Astrocyte of the cerebellum (primary cell): Measurements from ENCODE around the gene LIF.
"Not testable (repeated sequence)": the region's sequence is repeated elsewhere in the genome, so short reads cannot be mapped to it uniquely, and the experiment has no call there.

Experiments
- DNase-seq: peaks from one replicate; pipeline ENCODE4 v3.0.0-alpha.2; 2011; ENCODE audit warnings: low read depth
- H3K4me3 ChIP-seq: 2 replicates; pipeline ENCODE4 v1.5.1; 2011; ENCODE audit warnings: mild to moderate bottlenecking, low read depth, low read length, moderate library complexity
- in situ Hi-C: cut with HindIII; loops from 2 replicates; pipeline ENCODE4 v1.10.0; 2017; ENCODE audit warnings: low sequenced_read_pairs
- TF ChIP-seq, protein P1 (sequence below): IDR thresholded peaks from 2 replicates; pipeline ENCODE4 v1.5.1; 2012; ENCODE audit warnings: low read length, low read depth, moderate library complexity, mild to moderate bottlenecking; ENCODE audit errors: missing control alignments

Gene LIF

DNA sequence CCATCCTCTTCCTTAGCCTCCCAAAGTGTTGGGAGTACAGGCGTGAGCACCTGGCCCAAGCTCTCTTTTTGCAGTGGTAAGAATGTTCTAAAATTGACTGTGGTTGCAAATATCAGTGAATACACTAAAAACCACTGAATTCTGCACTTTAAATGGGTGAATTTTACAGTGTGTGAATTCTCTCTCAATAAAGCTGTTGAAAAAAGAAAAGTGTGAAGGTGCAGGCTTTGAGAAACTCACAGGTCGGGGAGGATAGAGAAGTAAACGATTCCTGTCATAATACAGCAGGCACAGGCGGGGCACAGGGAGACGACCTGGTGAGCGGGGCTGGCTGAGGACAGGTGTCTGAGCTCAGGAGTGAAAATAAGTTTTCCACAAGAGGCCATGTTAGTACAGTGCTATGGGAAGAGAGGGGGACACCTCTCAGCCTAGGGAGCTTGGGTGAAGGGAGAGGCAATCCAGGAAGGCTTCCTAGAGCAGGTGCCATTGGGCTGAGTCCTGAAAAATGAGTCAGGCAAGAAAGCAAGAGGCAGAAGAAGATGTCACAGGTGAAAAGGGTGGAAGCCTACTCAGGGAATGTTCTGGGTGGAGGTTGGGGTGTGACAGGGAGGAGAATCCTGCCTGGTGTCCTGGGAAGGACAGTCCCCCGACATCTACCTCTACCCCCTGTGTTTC, 26.1 kb downstream of the LIF start:
- H3K4me3 ChIP-seq, result no peak overlapping the region
- TF ChIP-seq, protein P1, sequence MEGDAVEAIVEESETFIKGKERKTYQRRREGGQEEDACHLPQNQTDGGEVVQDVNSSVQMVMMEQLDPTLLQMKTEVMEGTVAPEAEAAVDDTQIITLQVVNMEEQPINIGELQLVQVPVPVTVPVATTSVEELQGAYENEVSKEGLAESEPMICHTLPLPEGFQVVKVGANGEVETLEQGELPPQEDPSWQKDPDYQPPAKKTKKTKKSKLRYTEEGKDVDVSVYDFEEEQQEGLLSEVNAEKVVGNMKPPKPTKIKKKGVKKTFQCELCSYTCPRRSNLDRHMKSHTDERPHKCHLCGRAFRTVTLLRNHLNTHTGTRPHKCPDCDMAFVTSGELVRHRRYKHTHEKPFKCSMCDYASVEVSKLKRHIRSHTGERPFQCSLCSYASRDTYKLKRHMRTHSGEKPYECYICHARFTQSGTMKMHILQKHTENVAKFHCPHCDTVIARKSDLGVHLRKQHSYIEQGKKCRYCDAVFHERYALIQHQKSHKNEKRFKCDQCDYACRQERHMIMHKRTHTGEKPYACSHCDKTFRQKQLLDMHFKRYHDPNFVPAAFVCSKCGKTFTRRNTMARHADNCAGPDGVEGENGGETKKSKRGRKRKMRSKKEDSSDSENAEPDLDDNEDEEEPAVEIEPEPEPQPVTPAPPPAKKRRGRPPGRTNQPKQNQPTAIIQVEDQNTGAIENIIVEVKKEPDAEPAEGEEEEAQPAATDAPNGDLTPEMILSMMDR, result no peak
- in situ Hi-C loops, result no loop called here
- no peak for DNase-seq

DNA sequence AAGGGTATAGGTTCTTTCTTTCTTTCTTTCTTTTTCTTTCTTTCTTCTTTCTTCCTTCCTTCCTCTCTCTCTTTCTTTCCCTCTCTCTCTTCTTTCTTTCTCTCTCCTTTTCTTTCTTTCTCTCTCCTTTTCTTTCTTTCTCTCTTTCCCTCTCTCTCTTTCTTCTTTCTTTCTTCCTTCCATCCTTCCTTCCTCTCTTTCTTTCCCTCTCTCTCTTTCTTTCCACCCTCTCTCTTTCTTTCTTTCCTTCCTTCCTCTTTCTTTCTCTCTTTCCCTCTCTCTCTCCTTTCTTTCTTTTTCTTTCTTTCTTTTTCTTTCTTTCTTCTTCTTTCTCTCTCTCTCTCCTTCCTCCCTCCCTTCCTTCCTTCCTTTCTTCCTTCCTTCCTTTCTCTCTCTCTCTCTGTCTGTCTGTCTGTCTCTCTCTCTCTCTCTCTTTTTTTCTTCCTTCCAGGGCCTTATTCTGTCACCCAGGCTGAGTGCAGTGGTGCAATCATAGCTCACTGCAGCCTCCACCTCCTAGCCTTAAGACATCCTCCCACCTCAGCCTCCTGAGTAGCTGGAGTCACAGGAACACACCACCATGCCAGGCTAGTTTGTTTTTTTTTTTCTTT, 26.8 kb downstream of the LIF start:
- in situ Hi-C loops, result no loop called here
- DNase-seq, result no peak

DNA sequence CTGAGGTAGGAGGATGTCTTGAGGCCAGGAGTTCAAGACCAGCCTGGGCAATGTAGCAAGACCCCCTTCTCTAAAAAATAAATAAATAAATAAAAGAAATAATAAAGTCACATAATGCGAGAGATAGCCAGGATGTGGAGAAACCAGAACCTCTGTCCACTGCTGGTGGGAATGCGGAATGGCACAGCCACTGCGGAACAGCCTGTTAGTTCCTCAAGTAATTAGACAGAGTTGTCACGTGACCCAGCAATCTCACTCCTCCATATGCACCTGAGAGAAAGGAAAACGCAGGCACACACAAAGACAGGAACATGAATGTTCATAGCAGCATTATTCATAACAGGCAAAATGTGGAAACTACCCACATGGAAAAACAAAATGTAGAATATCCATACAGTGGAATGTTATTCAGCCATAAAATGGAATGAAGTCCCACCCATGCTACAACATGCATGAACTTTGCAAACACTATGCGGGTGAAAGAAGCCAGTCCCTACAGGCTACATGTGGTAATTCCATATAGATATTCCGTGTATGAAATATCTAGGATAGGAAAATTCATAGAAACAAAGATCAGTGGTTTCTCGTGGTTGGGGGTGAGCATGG, 27.4 kb downstream of the LIF start:
- TF ChIP-seq, protein P1, result peak; percentile 40
- no peak for DNase-seq
- no peak overlapping the region for H3K4me3 ChIP-seq
- in situ Hi-C loops, result no loop called here

More for the DNA sequence above, 26.8 kb downstream of the LIF start:
- TF ChIP-seq, protein P1, result no peak
- no peak overlapping the region for H3K4me3 ChIP-seq

DNA sequence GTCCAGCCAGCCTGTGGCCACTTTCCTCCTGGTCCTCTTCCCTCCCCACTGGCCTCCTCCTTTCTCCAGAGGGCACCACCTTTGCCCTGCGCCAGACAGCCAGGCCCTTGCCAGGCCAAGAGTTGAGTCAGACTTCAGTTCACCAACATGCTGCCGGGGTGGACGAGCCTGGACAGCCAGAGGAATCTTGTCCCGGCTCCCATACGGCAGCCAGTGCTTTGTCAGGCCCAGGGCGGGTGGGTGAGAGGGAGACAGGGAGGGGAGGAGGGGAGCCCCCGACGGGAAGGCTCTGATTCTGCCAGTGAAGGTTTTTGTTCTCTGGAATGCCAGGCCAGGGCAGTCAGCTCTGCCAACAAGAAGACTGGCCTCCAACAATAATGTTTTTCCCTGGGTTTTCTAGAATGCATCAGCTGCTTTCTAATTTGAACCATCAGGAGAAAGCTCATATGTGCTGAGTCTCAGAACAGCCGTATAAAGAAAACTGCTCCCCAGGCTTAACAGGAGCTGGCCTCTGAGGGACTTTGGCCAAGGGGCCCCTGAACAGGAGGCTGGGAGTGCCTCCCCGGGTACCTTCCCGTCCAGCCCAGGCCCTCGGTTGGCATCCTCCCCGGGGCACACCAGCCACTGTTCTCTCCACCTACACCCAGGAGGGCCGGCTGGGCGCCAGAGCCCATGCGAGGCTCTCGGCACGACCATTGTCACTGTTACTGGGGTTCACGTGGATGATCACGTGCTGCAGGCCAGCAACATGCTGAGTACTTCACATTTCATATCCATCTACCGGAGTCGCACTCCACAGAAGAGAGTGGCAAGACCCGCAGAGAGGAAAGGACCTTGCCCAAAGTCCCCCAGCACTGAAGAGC, 28.6 kb downstream of the LIF start:
- DNase-seq, result no peak

DNA sequence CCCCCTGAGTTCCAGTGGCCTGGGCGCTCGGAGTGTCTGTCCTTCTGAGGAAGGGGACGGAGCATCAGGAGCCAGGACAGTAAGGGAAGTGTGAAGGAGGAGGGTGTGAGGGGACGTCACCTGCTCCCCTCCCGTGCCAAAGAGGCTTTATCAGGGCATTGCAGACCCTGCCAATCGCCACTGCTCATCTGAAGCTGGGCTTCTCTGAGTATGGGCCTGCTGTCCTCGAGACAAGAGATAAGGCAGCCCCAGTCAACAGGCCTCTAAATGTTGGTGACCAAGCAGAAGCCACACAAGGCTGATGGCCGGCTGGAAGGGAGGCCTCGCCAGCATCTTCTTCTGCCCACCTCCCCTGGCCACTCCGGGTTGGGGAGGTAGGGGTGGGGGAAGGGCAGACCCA, 29.8 kb downstream of the LIF start:
- no peak overlapping the region for H3K4me3 ChIP-seq
- no peak for DNase-seq
- in situ Hi-C loops, result no loop called here
- TF ChIP-seq, protein P1, result no peak

More for the DNA sequence above, 28.6 kb downstream of the LIF start:
- no peak overlapping the region for H3K4me3 ChIP-seq
- TF ChIP-seq, protein P1, result no peak
- in situ Hi-C loops, result no loop called here

DNA sequence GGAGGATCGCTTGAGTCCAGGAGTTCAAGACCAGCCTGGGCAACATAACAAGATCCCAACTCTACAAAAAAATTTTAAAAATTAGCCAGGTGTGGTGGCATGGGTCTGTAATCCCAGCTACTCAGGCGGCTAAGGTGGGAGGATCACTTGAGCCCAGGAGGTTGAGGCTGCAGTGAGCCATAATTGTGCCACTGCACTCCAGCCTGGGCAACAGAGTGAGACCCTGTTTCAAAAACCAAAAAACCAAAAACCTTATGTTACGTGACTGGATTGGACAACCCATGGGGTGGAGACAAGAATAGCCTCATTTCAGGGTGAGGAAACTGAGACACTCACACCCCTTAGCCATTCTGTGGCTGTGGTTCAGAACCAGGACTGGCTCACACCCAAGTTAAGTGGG, 30.3 kb downstream of the LIF start:
- H3K4me3 ChIP-seq, in situ Hi-C loops, DNase-seq: not testable (repeated sequence)
